Inflammatory macrophage treated with lipopolysaccharide for 4 hours (primary cell): ENCODE data around the gene C14orf132.

ENCODE experiments used
- DNase-seq: peaks from one replicate; pipeline ENCODE4 v3.0.0-alpha.2; 2020

C14orf132 gene

DNA sequence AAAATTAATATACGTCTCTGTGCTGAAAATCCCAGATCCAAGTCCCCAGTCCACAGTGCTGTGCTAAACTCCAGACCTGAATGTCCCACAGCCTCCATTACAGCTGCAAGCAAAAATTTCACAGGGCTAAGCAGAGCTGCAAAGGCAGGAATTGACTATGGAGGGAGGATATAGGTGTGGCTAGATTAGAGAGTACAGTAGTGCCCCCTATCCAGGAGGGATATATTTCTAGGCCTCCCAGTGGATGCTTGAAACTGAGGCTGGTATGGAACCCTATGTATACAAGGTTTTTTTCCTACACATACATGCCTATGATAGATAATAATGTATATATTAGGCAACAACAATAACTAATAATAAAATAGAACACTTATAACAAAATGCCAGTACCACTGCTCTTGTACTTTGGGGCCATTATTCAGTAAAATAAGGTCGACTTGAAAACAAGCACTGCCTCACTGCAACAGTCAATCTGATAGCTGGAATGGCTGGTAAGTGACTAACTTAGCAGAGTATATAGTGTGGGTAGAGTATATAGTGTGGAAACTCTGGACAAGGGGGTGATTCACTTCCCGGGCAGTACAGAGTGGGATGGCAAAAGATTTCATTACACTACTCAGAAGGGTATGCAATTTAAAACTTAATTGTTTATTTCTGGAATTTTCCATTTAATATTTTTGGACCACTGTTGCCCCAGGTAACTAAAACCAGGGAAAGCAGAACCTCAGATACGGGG lies 82.7 kb downstream of the C14orf132 start:
- DNase-seq, result no peak

DNA sequence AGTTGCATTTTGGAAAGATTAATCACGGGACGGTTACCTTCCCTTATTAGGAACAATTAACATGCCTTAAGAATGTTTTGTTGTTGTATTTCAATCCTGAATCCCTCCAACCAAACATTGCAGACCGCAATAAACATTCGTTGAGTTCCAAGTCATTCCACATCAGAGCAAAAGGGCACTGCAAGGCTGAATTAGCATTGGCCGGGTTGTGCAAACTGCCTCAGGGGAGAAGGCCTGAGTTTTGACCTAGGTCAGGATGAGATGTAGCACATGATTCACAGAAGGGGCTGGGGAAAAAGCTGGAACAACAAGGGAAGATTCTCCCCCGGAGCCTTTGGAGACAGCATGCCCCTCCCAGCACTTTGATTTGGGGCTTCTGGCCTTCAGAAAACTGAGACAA lies 83.3 kb downstream of the C14orf132 start:
- no peak for DNase-seq

- DNase-seq, result no peak
Measured at GRCh38 chr14:96125536-96125935, 86.4 kb downstream of the C14orf132 start.

DNA sequence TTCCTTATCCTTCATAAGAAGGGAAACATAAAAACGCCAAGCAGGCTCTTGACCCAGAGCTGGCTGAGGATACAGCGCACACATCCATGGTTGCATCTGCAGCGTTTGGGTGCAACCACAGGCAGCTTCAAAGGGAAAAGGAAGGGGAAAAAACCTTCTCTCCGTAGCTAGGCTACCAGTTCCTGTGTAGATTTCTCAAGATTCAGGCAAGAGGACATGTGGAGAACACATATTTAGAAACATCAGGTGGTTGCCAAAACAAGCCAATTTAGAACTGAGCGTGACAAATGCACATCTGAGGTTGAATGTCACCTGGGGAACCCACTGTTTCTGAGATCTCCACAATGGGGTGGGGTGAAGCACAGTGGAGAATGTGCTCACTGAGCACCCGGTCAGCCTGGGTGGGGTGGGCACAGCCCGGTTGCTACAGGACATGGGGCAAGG lies 87.2 kb downstream of the C14orf132 start:
- DNase-seq, result peak; percentile 12

GRCh38 chr14:96126783-96127271 lies 87.7 kb downstream of the C14orf132 start:
- no peak for DNase-seq

DNA sequence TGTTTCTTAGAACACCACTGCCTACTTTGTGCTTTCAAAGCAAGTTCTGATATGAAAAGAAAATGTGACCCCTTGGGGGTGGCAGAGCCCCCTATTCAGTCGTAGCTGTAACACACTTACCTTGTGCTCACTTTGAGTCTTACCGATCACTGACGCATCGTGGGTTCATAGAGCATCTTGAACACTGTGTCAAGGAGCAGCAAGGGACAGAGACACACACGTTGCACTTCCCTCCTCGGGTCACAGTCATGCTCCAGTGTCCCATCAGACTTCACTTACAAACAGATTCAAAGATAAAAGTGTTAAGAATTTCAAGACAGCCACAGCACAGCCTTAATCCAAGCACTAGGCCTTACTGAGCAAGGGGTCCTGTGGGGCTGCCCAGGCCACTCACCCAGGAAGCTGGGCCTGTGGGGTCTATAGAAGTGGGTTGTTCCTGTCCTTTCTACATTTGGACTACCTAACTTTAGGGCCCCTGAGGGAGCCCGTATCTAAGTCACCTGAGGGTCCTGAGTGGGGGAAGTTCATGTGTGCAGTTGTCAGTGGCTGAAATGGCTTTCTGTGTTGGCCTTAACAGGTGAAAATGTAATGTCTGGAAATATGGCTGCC lies 90.1 kb downstream of the C14orf132 start:
- DNase-seq, result no peak

- DNase-seq, result no peak
Measured at GRCh38 chr14:96130391-96130790, 91.2 kb downstream of the C14orf132 start.

DNA sequence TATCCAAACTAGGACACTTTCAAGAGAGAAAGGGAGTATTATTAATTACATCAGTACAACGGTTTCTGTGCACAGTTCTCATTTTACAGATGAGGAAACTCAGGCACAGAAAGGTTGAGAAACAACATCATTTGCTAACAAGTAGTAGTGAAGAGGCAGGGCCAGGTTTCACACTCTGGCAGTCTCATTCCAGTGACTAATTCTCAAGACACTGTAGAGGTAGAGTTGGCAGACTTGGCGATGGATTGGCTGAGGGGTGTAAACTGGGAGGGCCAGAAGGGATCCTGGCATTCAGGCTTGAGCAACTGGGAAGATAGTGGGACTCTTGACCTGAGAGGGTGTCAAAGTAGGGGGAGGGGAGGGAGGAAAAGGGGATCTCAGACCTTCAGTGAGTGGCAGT lies 91.7 kb downstream of the C14orf132 start:
- DNase-seq, result no peak

DNA sequence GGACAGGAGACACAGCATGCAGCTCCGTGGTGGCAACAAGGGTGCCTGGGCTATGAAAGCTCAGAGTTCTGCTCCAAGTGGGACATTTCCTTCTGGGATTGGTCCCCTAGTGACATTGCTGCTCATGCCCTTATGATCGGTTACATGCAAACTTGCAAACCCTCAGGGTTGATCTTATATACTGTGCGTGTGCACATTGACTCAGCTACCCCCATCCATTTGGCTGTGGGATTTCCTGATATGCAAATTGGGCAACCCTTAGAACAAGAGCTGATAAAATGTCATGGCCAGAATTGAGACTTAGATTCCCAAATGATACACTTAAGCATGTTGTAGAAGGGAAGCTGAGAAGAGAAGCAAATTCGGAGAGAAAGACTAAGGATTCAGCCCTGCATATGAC lies 92.7 kb downstream of the C14orf132 start:
- DNase-seq, result no peak

GRCh38 chr14:96134508-96134907 lies 95.3 kb downstream of the C14orf132 start:
- no peak for DNase-seq

GRCh38 chr14:96135285-96135684 lies 96.1 kb downstream of the C14orf132 start:
- DNase-seq, result no peak

GRCh38 chr14:96136371-96137005 lies 97.3 kb downstream of the C14orf132 start:
- DNase-seq, result no peak

DNA sequence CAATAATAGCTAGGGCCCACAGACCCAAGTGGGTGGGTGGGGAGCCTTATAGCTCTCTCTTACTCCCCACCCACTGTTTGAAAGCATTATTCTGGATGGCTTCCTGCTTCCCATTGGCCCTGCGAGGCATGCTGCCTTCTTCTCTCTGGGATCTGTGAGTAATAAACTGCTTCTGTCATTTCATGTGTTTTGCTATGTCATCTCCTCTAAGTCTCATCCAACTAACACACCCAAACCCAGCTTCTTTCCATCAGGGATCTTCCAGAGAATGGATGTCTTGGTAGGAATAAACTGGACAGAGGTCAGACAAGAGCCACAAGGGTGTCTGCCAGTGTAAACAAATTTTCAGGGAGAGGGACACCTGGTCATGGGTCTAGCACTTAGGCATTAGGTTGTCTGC lies 99.1 kb downstream of the C14orf132 start:
- DNase-seq, result no peak

DNA sequence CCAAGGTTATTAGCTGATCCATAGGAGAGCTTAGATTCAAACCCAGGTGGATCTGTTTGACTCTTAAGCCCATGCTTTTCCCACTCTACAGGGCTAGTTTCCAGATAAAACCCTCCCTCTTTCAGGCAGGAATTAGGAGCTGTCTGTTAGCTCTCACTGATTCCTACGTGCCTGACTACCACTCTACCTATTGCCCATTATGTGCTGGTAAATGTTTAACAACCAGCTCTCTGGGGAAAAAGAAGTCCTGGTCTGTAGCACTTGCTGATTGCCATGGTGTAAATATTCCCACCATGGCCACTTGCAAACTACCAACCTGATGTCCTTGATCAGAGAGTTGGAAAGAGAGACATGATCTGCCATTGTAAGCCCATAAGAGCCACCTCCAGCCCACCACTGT lies 100.0 kb downstream of the C14orf132 start:
- no peak for DNase-seq

- no peak for DNase-seq
Measured at GRCh38 chr14:96139879-96140278, 100.7 kb downstream of the C14orf132 start.

DNA sequence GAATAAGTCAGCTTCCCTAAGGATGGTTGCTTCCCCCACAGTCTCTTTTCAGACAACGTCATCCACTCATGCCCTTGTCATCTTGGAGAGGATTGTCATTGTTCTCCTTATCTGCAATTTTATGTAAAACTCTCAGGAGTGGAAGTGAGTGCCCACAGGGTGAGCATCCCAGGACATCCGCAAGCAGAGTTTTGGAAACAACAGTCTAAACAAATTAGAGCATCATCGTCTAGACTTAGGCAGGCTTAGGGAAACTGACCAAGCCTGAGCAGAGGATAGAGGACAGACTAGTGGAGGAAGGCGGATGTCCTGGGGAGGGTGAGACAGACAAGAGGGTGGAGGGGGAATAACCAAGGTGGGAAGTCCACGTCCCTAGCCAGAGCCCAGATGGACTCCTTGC lies 101.8 kb downstream of the C14orf132 start:
- DNase-seq, result no peak
